ENCODE data around the gene FIBCD1. TPM values are rescaled to one million over a fixed set of nuclear protein-coding genes. Genes with fewer than 3 reads are reported as not detected.

Gene FIBCD1
- total RNA-seq, 1 experiment from 2014 or later: 7.1 TPM

DNA sequence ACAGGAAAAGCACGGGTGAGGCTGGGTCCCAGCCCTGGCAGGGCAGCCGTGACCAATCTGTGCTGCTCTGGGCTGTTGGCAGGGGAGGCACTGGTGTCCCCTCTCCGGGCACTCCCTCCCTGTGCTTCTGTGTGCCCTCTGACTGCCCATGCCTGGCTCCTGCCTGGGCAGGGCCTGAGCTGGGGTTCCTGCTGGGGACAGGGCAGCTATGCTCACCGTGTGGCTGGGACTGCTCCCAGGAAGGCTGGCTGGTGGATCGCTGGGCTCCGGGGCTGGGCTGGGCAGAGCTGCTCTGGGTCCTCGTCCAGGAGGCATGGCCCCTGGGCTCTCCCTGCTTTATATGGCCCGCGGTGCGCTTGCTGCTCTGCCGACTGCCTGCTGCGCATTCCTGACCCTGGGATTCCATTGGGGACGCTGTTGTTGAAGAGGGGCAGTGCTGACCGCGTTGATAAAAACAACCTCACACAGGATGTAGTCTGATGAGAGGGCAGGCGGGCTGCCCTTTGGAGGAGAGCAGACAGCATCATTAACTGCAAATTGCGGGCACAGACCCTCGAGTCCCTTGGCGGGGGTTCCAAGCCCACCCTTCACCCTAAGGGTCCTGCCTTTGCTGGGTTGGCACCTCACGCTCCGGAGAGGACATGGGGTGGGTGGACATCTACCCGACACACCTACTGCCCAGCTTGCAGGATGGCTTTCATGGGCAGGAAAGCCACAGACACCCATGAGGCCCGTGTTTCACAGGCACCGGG lies 43.4 kb downstream of the FIBCD1 start:
- TF ChIP-seq, protein P1, sequence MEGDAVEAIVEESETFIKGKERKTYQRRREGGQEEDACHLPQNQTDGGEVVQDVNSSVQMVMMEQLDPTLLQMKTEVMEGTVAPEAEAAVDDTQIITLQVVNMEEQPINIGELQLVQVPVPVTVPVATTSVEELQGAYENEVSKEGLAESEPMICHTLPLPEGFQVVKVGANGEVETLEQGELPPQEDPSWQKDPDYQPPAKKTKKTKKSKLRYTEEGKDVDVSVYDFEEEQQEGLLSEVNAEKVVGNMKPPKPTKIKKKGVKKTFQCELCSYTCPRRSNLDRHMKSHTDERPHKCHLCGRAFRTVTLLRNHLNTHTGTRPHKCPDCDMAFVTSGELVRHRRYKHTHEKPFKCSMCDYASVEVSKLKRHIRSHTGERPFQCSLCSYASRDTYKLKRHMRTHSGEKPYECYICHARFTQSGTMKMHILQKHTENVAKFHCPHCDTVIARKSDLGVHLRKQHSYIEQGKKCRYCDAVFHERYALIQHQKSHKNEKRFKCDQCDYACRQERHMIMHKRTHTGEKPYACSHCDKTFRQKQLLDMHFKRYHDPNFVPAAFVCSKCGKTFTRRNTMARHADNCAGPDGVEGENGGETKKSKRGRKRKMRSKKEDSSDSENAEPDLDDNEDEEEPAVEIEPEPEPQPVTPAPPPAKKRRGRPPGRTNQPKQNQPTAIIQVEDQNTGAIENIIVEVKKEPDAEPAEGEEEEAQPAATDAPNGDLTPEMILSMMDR (conservative IDR thresholded peaks at IDR 0.05): no peak
- H3K4me3 Mint-ChIP-seq: no peak overlapping the region
- WGBS (ENCODE audit: extremely low coverage, insufficient read length, low lambda C conversion rate): no CpG with 5 or more reads among the region's 24 CpGs
- peak overlapping the region in 1 of 3 experiments; percentile 72; a peak in 2 of 7 replicates for H3K27ac Mint-ChIP-seq
- H3K18ac ChIP-seq (ENCODE audit: insufficient read length, low read depth, low read length): no peak overlapping the region
- no peaks in the 10 kb centered on the region for H3K79me2 ChIP-seq (ENCODE audit: insufficient read depth, low read length)
- no peak overlapping the region for H3T11ph ChIP-seq (ENCODE audit: low read length)
- H3K4me2 ChIP-seq (ENCODE audit: insufficient read depth, insufficient read length, low read length): no peak overlapping the region
- H3K56ac ChIP-seq (ENCODE audit: insufficient read length, low read depth, low read length): no peak overlapping the region
- H3K27ac ChIP-seq (ENCODE audit: insufficient read length, low read depth, low read length): no peak overlapping the region
- H4K8ac ChIP-seq (replicated peaks; ENCODE audit: insufficient read length, low read depth, low read length): no peak overlapping the region
- peaks cover 3% of the 10 kb centered on the region; the same call in 1 of the 2 replicates for H3K27me3 Mint-ChIP-seq (ENCODE audit: low read depth)
- no peak overlapping the region; the same call in 1 of the 2 replicates for H3K14ac ChIP-seq (ENCODE audit: insufficient read depth, low read length)
- no peak overlapping the region for H2BK15ac ChIP-seq (ENCODE audit: low read depth, low read length)
- H3K23ac ChIP-seq (ENCODE audit: insufficient read length, low read depth, low read length): no peak overlapping the region
- no peak overlapping the region for H2BK5ac ChIP-seq (ENCODE audit: insufficient read length, low read length)
- DNase-seq: no peak
- H3K79me1 ChIP-seq (ENCODE audit: insufficient read depth, low read depth, low read length, poor library complexity, severe bottlenecking): no peaks in the 10 kb centered on the region
- H2BK12ac ChIP-seq (ENCODE audit: insufficient read length, low read depth, low read length): no peak overlapping the region
- H3K4me1 Mint-ChIP-seq: peaks cover 2 to 9% of the 10 kb centered on the region in 2 experiments; a peak in 1 of 4 replicates
- H3K36me3 Mint-ChIP-seq (ENCODE audit: insufficient read depth in 1 of 3, low read depth in 3 of 3): peaks cover 0 to 15% (median 0%) of the 10 kb centered on the region in 3 experiments; a peak in 4 of 7 replicates
- no peaks in the 10 kb centered on the region for H3K4me1 ChIP-seq (ENCODE audit: insufficient read depth, low read length)
- H3K9ac ChIP-seq (ENCODE audit: extremely low read depth, insufficient read length, low read length): no peak overlapping the region
- H4K20me1 ChIP-seq (ENCODE audit: control insufficient read depth, insufficient read depth, insufficient read length): no peaks in the 10 kb centered on the region
- H4K91ac ChIP-seq (ENCODE audit: insufficient read length, low read depth, low read length): no peak overlapping the region
- H2BK120ac ChIP-seq (ENCODE audit: low read depth, low read length, poor library complexity, severe bottlenecking): no peak overlapping the region
- no peak overlapping the region for H3K4ac ChIP-seq (ENCODE audit: low read depth, low read length)
- H3K23me2 ChIP-seq (ENCODE audit: insufficient read length, low read depth, low read length, poor library complexity, severe bottlenecking): no peaks in the 10 kb centered on the region
- no peak overlapping the region for H4K5ac ChIP-seq (ENCODE audit: insufficient read length, low read depth, low read length)
- H2AK5ac ChIP-seq (ENCODE audit: insufficient read length, low read length): no peak overlapping the region
- H3K27me3 ChIP-seq (ENCODE audit: insufficient read depth, low read length): no peaks in the 10 kb centered on the region
- no peaks in the 10 kb centered on the region for H3K9me3 ChIP-seq (ENCODE audit: control insufficient read depth, low read depth, low read length)
- H3K9me3 Mint-ChIP-seq: no peaks in the 10 kb centered on the region; a peak in 1 of 5 replicates
- H2AFZ ChIP-seq (ENCODE audit: low read length): no peak overlapping the region
- no peak overlapping the region for H2BK20ac ChIP-seq (ENCODE audit: low read depth, low read length, poor library complexity, severe bottlenecking)

All from H9 (cell line).